ENCODE measurements around the gene TEC.

- TF ChIP-seq CTCF (optimal IDR thresholded peaks at IDR 0.05 in 1 of 3, IDR thresholded peaks at IDR 0.05 in 1 of 3, conservative IDR thresholded peaks at IDR 0.05 in 1 of 3; ENCODE audit: extremely low read depth in 1 of 3, insufficient read depth in 2 of 3, low read length in 3 of 3) (no peak), EZH2 (IDR thresholded peaks at IDR 0.05; ENCODE audit: low read length) (no peak)
Measured at GRCh38 chr4:48235050-48235449, 34.6 kb downstream of the TEC start.

All from keratinocyte (primary cell).